ENCODE results near the gene LRG1. TPM values are rescaled to one million over a fixed set of nuclear protein-coding genes. Genes with fewer than 3 reads are reported as not detected.
"Not testable (repeated sequence)": the region's sequence is repeated elsewhere in the genome, so short reads cannot be mapped to it uniquely, and the experiment has no call there.

Gene LRG1
- total RNA-seq, 2 donors from 2014 or later, result 1.4 to 1.9 TPM

- intact Hi-C loops (cut with DNase I), result no loop called here
- DNase-seq (ENCODE audit: low spot score), result no peak
Observed at GRCh38 chr19:4537953-4538600, 1.8 kb downstream of the LRG1 start.

- no peak for DNase-seq (ENCODE audit: low spot score)
- intact Hi-C loops (cut with DNase I), result no loop called here
Observed at GRCh38 chr19:4536798-4537197, 3.0 kb downstream of the LRG1 start.

- DNase-seq (ENCODE audit: low spot score), result no peak
Observed at GRCh38 chr19:4534836-4535658, 4.8 kb downstream of the LRG1 start, which contains the start of gene PLIN5. TSS of gene PLIN5 (minus strand) at chr19:4535224. CDS start at chr19:4534074, 1,150 bp downstream.

DNA sequence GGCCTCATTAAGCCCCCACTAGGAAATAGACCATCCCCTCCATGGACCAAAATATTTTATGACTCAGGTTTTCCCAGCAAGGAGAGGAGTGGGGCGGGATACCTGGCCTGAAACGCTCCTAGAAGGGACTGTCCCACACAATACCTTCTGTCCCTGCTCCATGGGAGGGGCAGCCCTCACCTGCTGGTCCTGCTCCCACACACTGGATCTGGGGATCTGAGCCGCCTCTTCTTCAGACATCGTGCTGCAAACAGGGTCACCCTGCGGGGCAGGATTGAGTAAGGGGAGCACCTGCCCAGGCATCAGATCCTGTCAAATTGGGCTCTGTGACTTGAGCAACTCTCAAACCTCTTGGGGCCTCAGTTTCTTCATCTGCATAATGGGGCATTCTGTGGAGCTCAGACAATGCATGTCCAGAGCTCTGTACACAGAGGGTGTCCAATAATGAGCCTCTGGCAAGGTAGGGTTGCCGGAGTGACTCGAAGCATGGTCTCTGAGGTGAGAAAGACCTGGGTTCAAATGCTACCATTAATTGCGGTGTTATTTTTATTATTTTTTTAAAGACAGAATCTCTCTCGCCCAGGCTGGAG, 5.9 kb downstream of the LRG1 start:
- intact Hi-C loops (cut with DNase I), result loop anchor here in 1 of 2 donors (1.0 kb wide), 1 partner anchor 74 kb away; no protein-coding TSS in a partner anchor
- no peak for DNase-seq (ENCODE audit: low spot score)

More at GRCh38 chr19:4534836-4535658, 4.8 kb downstream of the LRG1 start, which contains the start of gene PLIN5:
- intact Hi-C loops (cut with DNase I), result no loop called here

- no peak for DNase-seq (ENCODE audit: low spot score)
- intact Hi-C loops (cut with DNase I), result loop anchor here in 1 of 2 donors (1.0 kb wide), 1 partner anchor 73 kb away; no protein-coding TSS in a partner anchor
Observed at GRCh38 chr19:4533334-4533733, 6.5 kb downstream of the LRG1 start.

GRCh38 chr19:4531562-4532165, 8.2 kb downstream of the LRG1 start:
- DNase-seq (ENCODE audit: low spot score), result no peak
- intact Hi-C loops (cut with DNase I), result no loop called here

GRCh38 chr19:4529924-4530522, 9.8 kb downstream of the LRG1 start:
- intact Hi-C loops (cut with DNase I), result loop anchor here (1.0 to 10.0 kb wide), 2 partner anchors 26 to 265 kb away; no protein-coding TSS in a partner anchor
- DNase-seq (ENCODE audit: low spot score), result no peak

DNA sequence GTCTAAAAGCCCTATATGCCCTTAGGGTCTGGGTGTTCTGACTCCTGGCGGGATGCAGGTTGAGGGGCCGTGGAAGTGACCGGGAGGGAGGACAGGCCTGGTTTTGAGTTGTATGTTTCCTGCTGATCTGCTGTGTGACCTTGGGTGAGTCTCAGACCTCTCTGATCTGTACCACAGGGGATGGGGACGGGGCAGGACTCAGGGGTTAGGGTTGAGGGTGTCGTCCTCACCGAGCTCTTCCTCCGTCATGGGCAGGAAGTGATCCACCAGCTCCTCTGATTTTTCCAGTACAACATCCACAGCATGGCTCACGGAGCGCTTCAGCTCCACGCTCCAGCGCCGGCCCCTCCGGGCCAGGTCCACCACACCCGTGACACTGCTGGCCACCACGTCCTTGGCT, 11.0 kb downstream of the LRG1 start:
- no peak for DNase-seq (ENCODE audit: low spot score)
- intact Hi-C loops (cut with DNase I), result loop anchor here in 1 of 2 donors (10.0 kb wide), 1 partner anchor 264 kb away; no protein-coding TSS in a partner anchor

GRCh38 chr19:4527377-4527776, 12.5 kb downstream of the LRG1 start:
- intact Hi-C loops (cut with DNase I), result loop anchor here in 1 of 2 donors (10.0 kb wide), 1 partner anchor 263 kb away; no protein-coding TSS in a partner anchor
- DNase-seq (ENCODE audit: low spot score), result not testable (repeated sequence)

DNA sequence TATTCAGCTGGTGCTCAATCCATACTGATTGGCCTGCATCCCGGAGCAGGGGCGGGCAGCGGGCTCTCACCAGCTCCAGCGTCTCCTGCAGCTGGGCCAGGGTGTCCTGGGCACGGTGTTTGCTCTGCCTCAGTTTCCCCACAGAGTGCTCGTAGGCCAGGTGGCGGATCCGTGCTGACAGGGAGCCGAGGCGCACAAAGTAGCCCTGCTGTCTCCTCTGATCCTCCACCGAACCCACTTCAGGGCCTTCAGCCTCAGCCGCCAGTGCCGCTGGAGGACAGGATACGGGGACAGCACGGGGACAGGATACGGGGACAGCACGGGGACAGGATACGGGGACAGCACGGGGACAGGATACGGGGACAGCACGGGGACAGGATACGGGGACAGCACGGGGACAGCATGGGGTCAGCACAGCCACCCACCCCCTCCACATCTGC, 14.3 kb downstream of the LRG1 start:
- no peak for DNase-seq (ENCODE audit: low spot score)
- intact Hi-C loops (cut with DNase I), result loop anchor here in 1 of 2 donors (10.0 kb wide), 1 partner anchor 261 kb away; no protein-coding TSS in a partner anchor

DNA sequence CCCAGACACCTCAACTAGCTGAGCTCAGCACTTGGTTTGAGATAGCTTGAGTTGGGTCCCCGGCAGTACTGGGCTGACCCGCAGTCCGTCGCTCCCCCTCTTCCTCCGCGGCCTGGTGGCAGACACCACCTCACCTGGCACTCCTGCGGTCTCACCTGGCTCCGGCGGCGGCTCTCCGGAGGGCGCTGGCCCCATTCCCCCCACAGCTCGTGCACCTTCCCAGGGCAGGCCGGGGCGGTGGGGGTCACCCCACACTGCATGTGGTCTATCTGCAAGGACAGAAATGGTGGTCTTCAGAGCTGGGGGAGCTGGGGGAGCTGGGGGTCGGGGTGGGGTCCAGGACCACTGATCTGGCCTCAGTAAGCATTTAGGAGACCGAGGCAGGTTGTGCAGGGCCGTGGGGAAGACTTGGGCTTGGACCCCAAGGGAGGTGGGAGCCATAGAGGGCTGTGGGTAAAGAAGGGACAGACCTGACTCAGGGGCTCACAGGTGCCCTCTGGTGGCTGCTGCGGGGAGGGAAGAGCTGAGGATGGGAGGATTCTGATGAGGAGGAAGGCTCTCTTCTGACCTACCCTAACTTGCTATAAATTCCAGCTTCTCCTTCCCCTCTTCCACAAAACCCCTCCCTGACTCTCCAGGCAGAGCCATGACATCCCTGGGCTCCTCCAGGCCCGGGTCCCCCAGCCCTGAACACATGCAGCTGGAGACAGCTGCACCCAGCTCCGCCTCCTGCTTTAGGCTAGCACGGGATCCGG, 14.9 kb downstream of the LRG1 start:
- DNase-seq (ENCODE audit: low spot score), result no peak
- intact Hi-C loops (cut with DNase I), result loop anchor here (5.0 to 10.0 kb wide), 2 partner anchors 258 to 260 kb away; no protein-coding TSS in a partner anchor

DNA sequence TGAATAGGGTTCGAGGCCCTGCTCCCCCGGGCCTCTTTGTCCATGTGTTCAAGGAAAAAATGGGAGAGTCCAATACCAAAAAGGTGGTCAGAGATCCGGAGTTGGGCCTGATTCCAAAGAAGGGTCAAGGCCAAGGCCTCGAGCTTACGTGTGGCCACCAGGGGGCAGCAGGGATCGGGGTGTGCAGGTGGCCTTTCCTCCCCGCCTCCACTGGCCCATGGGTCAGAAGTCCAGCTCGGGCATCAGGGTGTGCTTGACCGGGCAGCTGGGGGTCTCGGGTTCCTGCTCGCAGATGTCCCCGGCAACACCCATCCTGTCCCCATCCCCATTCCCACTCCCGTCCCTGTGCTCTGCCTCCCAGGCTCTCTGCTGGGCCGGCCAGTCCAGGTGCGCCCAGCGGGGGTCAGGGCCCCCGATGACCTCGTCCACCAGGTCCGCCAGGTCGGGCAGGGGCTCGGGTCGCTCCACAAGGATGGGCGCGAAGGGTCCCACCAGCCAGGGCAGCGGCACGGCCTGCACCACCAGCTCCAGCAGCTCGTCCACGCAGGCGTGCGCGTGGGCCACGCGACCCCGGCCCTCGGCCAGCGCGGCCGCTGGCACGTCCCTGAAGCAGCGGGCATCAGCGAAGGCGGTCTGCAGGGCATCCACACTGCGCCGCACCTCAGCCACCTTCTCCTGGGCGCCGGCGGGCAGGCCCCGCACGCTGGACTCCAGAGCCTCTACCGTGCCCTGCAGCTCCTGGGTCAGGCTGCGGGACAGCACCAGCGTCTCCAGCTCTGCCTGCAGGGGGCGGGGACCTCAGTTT, 16.3 kb downstream of the LRG1 start:
- no peak for DNase-seq (ENCODE audit: low spot score)
- intact Hi-C loops (cut with DNase I), result loop anchor here (5.0 to 10.0 kb wide), 2 partner anchors 256 to 259 kb away; no protein-coding TSS in a partner anchor

DNA sequence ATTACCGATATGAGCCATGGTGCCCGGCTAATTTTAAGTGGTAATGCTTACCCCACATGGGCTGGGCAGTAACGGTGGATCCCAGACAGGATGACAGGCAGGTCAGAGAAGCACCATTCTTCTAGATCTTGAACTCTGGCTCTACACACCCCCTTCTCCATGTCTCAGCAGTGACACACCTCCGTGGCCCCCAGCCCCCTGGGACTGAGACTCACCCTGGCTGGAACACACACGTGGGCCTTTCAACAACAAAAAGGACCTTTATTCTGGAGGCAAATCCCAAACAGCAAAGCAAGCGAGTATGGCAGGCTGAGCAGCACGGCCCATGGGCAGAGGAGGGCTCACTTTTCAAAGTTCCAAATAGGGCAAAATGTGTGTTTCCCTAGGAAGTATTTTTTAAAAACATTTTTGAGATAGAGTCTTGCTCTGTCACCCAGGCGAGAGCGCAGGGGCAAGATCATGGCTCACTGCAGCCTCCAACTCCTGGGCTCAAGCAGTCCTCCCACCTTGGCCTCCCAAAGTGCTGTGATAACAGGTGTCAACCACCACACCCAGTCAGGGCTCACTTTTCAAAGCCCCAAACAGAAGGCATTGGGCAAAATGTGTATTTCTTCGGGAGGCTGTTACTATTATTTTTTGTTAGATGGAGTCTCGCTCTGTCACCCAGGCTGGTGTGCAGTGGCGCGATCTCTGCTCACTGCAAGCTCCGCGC, 17.4 kb downstream of the LRG1 start:
- intact Hi-C loops (cut with DNase I), result loop anchor here (5.0 to 10.0 kb wide), 2 partner anchors 255 to 258 kb away; no protein-coding TSS in a partner anchor
- no peak for DNase-seq (ENCODE audit: low spot score)

DNA sequence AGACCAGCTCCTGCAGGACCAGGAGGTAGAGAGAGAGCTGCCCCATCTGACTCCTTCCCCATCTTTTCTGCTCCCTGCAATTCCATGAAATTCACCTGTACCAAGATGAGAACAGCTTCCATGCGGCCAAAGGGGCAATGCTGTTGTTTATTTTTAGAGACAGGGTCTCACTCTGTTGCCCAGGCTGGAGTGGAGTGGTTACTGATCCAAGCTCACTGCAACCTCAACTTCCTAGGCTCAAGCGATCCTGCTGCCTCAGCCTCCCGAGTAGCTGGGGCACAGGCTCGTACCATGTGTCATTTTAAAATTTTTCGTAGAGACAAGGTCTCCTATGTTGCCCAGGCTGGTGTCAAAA, 18.0 kb downstream of the LRG1 start:
- intact Hi-C loops (cut with DNase I), result loop anchor here (5.0 to 10.0 kb wide), 2 partner anchors 255 to 257 kb away; no protein-coding TSS in a partner anchor
- DNase-seq (ENCODE audit: low spot score), result no peak

- no peak for DNase-seq (ENCODE audit: low spot score)
- intact Hi-C loops (cut with DNase I), result loop anchor here (5.0 to 10.0 kb wide), 2 partner anchors 254 to 257 kb away; no protein-coding TSS in a partner anchor
Observed at GRCh38 chr19:4521170-4521887, 18.5 kb downstream of the LRG1 start.
